Fibroblast of gingiva (primary cell): Measurements from ENCODE around the gene EFS.
A peak's percentile ranks its signal among the peaks of the same experiment; 100 is the strongest.

Experiments used
- DNase-seq: peaks from one replicate; pipeline ENCODE4 v3.0.0-alpha.2; 2011; ENCODE audit warnings: low read depth

Gene EFS

GRCh38 chr14:23357261-23357660 lies 7.7 kb downstream of the EFS start:
- DNase-seq, result no peak

GRCh38 chr14:23356662-23357061 lies 8.3 kb downstream of the EFS start:
- no peak for DNase-seq

- no peak for DNase-seq
Measured at GRCh38 chr14:23355871-23356435, 9.0 kb downstream of the EFS start.

DNA sequence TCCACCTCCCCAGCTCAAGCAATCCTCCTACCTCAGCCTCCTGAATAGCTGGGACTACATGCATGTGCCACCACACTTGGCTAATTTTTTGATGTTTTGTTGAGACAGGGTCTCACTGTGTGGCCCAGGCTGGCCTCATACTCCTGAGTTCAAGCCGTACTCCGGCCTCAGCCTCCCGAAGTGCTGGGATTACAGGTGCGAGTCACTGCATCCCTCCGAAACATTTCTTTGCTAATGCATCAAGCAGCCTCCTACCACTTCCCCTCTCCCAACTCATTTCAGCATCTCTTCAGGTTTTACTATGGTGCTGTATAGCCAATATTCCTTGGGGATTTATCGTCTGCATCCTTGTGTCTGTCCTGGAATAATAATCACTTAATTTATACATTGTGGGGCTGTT lies 10.0 kb downstream of the EFS start:
- DNase-seq, result no peak

- DNase-seq, result no peak
Measured at GRCh38 chr14:23353433-23353780, 11.6 kb downstream of the EFS start.

GRCh38 chr14:23352506-23353432 lies 12.2 kb downstream of the EFS start, which contains the start of gene SLC22A17:
Gene SLC22A17 (minus strand): TSS chr14:23352887.
- peak; percentile 80 for DNase-seq

DNA sequence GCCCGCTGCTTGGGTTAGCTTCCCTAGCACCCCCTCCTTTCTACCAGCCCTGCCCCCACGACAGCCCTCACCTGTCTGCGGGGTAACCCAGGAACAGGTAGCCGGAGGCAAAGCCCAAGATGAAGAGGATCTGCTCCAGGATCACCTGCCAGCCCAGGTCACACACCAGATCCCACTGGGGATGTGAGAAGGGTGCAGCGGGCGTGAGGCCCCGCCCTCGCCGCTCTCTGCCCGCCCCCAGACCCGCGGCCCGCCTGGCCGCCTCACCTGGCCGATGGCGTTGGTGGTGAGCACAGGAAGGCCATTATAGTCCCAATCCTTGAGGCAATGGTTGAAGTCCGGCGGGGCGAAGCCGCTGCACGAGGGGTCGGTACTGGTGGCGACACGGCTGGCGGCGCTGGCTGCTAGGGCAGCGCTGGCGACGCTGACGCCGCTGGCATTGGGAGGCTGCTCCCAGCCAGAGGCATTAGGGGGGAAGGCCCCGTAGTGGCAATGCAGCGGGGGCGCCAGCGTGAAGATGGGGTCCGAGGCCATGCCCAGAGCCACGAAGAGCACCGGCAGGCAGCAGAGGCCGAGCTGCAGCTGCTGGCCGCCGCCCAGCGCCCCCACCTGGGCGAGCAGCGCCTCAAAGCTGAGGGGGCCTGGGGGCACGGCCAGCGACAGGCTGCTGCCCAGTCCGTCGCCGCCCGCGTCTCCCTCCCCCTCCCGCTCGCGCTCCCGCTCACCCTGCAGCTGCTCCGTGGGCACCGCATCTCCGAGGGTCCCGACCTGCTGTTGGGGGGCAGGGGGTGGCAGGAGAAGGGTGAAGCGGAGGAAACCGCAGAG lies 13.1 kb downstream of the EFS start:
- no peak for DNase-seq

DNA sequence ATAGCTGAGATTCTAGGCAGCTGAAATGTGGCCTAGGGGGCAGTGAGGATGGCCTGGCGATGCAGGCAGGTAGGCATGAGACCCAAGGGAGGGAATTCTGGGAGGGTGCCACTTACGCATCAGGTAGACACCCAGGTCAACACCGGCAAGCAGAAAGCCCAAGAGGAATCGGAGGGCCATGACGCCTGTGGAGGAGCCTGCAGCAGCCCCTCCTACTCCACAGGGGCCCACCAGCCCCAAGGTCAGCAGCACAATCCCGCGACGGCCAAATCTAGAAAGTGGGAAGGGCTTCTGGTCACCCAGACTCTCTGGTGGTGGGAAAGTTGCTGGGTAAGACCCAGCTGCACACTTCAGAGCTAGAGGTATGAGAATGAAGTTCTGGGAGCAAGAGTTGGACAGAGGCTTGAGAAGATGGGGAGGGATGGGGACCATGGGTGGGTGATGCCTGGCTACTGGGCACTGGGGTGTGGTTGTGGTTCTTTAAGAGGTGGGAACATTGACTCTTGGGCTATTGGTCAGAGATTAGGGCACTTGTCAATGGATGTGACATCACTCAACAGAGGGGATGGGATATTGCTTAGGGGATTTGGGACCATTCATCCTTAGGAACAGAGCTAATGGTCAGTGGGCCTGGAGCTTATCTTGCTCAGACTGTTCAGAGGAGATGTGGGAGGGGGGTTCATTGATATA lies 15.7 kb downstream of the EFS start:
- DNase-seq, result no peak

DNA sequence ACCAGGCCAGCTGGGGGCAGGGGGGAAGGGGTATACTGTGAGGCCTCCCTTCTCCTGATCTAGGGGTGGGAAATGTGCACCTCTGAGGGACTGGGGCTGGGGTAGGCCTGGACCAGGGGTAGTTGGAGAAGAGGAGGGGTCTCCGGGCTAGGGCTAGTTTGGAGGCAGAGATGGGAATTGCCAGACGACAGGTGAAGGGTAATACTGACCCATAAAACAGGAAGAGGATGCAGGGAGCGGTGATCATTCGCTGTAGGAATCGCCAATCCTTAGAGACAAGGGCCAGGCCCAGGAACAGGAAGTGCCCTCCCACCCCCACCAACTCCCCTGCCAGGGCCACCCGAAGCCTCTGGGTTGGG lies 16.7 kb downstream of the EFS start:
- no peak for DNase-seq

DNA sequence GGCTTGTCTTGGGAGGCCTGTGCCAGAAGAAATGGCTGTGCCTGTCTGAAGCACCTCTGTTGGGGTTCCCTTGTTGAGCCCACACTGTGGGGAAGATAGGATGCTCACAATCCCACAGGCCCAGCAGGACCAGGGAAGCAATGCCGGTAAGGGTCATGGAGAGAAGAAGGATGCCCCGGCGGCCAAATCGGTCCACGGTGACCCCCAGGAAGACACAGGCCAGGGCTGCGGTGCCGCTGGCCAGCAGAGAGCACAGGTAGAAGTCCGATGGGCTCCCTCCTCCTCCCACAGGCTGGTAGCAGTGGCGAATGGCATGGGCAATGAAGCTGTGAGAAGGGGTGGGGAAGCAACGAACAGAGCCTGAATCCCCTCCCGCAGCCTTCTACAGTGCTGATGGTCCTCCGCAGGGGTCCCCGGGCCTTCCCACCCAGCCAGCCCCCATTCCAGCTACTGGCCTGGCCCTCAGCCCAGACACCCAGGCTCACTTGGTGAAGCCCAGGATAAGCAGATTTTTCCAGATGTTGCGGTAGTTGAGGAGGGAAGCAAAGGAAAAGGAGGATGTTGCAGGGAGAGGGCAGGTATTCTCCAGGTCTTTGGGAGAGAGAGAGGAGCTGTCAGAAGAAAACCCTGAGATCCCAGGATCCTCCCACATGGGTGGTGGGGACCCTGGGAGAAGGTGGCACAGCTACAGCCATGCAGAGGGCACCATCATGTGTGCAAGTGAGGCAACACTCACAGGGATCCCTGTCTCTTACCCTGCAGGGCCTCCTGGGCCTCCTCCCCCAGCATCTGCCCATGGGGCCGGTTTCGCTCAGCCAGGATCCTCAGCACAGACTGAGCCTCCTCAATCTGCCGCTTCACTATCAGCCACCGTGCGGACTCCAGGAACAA lies 17.3 kb downstream of the EFS start:
- no peak for DNase-seq

GRCh38 chr14:23346693-23347405 lies 18.1 kb downstream of the EFS start:
- DNase-seq, result no peak

DNA sequence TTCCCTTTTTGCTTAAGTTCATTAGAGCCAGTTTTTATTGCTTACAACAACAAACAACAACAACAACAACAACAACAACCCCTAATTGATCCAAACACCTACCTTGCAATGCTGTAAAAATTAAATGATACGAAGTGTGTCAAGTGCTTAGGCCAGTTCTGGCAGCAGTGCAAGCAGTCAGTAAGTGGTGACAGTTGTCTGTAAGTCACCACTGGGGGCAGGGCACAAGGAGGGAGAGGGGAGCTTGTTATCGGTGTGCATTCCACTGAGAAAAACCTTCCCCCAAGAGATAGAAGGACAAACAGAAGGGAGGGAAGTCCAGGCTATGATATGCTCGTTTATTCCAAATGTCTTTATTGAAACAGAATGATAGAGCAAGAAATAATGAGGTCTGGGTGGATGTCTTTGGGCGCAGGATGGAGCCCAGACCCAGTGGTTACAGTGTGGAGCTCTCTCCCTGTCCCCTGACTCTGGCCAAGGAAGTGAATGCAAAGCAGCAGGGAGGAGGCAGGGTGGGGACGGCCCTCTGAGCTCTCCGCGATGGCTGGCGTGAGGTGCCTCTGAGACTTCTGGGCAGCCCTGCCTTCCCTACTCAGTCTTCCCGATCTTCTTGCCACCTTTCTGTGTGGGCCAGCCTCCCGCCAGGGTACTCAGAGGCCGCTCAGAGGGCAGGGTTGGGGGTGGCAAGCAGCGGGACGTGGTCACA lies 18.8 kb downstream of the EFS start:
- DNase-seq, result no peak

DNA sequence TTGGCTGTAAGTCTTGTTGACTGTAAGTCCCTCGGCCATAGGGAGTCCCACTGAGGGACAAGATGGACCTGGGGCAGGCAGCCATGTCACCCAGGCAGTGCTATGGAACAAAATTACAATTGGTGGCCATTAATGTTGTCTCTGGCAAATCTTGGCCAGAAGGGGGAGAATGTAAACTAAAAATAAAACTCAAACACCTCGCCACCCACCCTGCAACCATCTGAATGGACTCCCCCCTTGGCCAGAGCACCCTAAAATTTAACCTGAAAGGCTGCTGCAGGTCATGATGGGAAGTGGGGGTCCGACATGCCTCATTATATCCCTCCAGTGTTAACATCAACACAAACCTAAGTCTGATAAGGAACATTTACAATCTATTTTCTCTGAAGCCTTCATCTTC lies 20.5 kb downstream of the EFS start:
- no peak for DNase-seq

DNA sequence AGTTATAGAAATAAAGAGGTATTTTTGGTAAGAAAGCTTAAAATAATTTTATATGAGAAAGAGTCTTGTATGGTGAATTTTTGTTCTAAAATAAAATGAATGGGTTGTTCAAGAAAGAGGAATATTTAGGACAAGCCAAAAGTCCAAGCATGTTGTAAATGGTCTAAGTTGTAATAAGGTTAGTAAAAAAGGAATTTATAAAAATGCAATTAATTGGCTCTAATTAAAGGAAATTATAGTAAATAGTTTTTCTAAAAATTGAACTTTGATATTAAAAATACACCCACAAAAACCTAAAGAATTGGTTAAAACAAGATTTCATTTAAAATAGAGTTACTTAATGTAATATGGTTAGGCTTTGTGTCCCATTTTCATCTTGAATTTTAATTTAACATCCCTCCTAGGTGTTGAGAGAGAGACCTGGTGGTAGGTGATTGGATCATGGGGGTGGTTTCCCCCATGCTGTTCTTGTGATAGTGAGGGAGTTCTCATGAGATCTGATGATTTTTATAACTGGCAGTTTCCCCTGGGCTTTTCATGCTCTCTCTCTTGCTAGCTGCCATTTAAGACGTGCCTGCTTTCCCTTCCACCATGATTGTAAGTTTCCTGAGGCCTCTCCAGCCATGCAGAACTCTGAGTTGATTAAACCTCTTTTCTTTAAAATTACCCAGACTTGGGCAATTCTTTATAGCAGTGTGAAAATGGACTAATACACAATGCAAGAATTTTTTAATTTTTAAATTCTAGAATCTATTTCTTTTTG lies 25.3 kb downstream of the EFS start:
- DNase-seq, result no peak

GRCh38 chr14:23335623-23336022 lies 29.3 kb downstream of the EFS start:
- DNase-seq, result no peak

DNA sequence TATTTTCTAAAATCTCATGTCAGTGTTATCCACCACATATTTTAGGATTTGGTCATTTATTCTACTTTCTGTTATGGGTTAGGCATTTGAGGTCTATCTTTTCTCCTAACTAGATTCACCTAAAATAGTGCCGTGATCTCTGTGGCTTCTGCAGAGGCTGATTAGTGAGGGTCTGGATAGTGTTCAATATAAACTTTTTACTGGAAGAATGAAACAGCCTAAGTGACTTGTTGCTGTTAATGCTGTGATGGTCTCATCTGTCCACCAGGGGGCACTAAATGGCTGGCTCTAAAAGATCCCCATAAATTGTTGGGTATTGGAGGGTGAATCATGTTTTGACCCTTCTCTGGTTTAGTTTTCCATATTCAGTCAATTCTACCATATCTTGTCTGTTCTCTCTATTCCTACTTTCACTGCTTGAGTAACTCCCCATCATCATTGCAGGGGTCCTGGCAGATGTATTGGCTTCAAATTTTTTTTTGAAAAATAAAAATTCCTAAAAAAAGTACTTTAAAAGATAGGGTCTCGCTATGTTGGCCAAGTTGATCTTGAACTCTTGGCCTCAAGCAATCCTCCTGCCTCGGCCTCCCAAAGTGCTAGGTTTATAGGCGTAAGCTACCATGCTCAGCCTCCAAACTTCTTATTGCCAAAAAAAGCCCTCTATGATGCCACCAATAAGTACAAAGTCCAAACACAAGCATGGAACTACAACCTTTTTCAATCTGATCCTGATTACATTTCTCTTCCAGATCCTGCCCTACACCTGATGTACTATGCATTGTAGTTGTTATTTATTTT lies 36.8 kb downstream of the EFS start:
- peak; percentile 66 for DNase-seq

GRCh38 chr14:23326491-23327332 lies 38.3 kb downstream of the EFS start:
- DNase-seq, result no peak
